A549 treated with CpdA at 1 μM for 4 hours (cell line): Measurements from ENCODE around the gene PRR29. TPM values are rescaled to one million over a fixed set of nuclear protein-coding genes. Genes with fewer than 3 reads are reported as not detected.

ENCODE experiments used
- total RNA-seq: library from RNA; stranded (reverse); fragments of 200-300 nt; extraction: Qiagen RNA extraction; gene quantifications from 5 replicates; pipeline ENCODE4 v1.2.3, GENCODE V29; 2022; ENCODE audit warnings: low read depth

The PRR29 gene
- 0.73 to 1.3 TPM (median 0.97 TPM) in 5 replicates for total RNA-seq

DNA sequence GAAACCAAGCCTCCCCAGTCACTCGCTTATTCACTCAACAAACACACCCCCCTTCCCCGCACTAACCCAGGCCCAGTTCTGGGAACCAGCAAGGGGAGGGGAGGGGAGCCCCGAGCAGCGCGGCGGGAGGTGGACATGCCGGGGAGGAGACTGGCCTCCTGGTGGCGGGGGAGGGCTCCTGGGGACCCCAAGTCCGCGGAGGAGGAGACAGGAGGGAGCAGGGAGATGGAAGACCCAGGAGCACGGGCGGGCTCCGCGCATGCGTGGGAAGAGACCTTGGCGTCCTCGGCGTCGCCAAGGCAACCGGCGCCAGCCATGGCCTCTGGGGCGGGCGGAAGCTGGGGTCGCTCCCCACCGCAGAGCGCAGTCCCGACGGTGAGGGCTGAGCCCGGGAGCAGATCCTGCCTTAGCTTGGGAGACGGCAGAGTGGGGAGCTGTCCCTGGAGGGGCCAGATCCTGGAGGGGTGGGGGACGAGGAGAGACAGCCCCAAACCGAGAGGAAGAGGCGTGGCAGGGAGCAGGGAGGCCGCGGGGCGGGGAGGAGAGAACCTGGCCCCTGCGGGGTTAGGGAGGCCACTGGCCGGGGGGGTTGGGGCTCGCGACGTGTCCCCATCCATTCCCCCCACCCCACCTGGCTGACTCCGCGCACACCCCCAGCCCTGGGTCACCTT is at the start of gene PRR29:
Gene PRR29 (plus strand): TSS at position 302 of the 671 bp plus-strand sequence. CDS start 14 bp downstream, at position 316.

DNA sequence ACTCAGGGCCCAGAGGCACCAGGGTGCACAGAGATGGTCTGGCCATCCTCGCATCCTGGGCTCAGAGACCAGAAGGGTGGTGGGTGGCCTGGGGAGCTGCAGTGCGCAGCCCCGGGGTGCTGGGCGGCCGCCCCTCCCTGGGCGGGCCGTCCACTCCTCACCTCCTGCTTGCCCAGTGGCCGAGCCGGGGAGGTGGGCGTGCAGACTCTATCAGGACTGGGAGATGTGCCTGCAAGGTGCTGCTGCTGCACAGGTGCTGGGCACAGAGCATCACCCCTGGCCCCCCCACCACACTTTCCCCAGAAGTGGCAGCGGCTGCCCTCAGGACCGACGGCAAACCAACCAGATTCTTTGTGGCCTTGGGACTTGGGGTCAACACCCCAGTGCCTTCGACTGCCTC is 25.4 kb upstream of the PRR29 start, which contains the start of gene SCN4A:
Gene SCN4A (minus strand): TSS at position 123 of the 400 bp plus-strand sequence. CDS start 77 bp downstream, at position 46.

DNA sequence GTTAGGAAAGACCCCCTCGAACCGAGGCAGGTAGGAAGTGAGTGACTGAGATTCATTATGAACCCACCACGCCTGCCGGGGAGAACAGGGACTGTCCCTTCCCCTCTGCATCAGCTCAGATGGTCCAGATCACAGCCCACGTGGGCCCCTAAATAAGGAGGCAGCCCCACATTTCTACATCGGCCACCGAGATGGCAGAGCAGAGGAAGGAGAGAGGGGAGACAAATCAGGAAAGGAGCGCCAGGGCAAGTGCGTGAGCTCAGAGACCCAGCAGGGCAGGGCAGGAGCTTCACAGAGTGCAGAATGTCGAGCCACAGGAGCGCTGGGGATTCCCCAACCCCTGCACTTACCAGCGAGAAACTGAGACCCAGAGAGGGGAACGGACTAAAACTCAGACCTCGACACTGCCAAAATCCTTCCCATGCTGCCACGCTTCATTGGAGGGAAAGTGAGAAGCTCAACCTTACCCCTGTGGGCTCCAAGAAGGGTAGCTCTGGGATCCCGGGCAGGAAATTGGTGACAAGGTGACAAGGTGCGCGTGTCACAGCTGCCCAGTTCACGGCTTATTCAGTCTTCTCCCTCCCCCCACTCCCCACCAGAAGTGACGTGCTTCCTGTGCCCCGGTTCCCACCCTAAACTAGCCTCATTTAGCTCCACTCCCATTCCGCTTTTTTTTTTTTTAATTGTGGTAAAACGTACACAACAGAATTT is 22.1 kb downstream of the PRR29 start, which contains the start of gene ICAM2:
Gene ICAM2 (minus strand): TSS at position 578 of the 711 bp plus-strand sequence. CDS start 13,942 bp downstream, outside the sequence.

Other genes with a start within 250 kb of the PRR29 start
- gene CCDC47, start 224.8 kb upstream of the PRR29 start, total RNA-seq: 95.5 to 152 TPM (median 102 TPM) in 5 replicates
- gene DDX42, start 224.2 kb upstream of the PRR29 start, total RNA-seq: 83.1 to 119 TPM (median 85.6 TPM) in 5 replicates
- gene PSMC5, start 170.9 kb upstream of the PRR29 start, total RNA-seq: 215 to 246 TPM (median 223 TPM) in 5 replicates
- 59.7 to 74.3 TPM (median 61.0 TPM) in 5 replicates for gene FTSJ3, start 170.7 kb upstream of the PRR29 start, total RNA-seq
- gene SMARCD2, start 155.7 kb upstream of the PRR29 start, total RNA-seq: 53.0 to 66.3 TPM (median 61.3 TPM) in 5 replicates
- not detected in 5 replicates for gene CSH2, start 124.7 kb upstream of the PRR29 start, total RNA-seq
- gene GH2, start 116.4 kb upstream of the PRR29 start, total RNA-seq: not detected in 5 replicates
- not detected in 5 replicates for gene CSH1, start 101.8 kb upstream of the PRR29 start, total RNA-seq
- gene CSHL1, start 87.1 kb upstream of the PRR29 start, total RNA-seq: not detected in 5 replicates
- not detected in 5 replicates for gene GH1, start 79.5 kb upstream of the PRR29 start, total RNA-seq
- not detected in 5 replicates for gene CD79B, start 66.0 kb upstream of the PRR29 start, total RNA-seq
- 0.03 to 0.10 TPM (median 0.07 TPM) in 5 replicates for gene SCN4A, start 25.4 kb upstream of the PRR29 start, total RNA-seq
- gene ICAM2, start 22.3 kb downstream of the PRR29 start, total RNA-seq: 0.07 to 0.14 TPM in 2 of 5 replicates, not detected in the others
- gene ERN1, start 131.8 kb downstream of the PRR29 start, total RNA-seq: 3.6 to 4.8 TPM (median 3.8 TPM) in 5 replicates